ENCODE measurements around the gene PER2. TPM values are rescaled to one million over a fixed set of nuclear protein-coding genes. Genes with fewer than 3 reads are reported as not detected.

Gene PER2
- total and polyA plus RNA-seq, 2 of the 13 experiments (the other 11 are each of a cell fraction or from before 2014, with no cell fraction given), result 5.1 to 9.4 TPM

GRCh38 chr2:238321467-238321866, 33.1 kb upstream of the PER2 start (continued):
- TF ChIP-seq ZNF251 (CRISPR knock-in tag; IDR thresholded peaks at IDR 0.05) (no peak), ZFY (CRISPR knock-in tag; IDR thresholded peaks at IDR 0.05) (no peak), CEBPB (IDR thresholded peaks at IDR 0.05; ENCODE audit: borderline replicate concordance, low read depth, low read length) (peak; percentile 86), MAX (IDR thresholded peaks at IDR 0.05) (0 out of 2 replicates have a peak, but pooled peaks have one; percentile 7), KDM2A (CRISPR knock-in tag; IDR thresholded peaks at IDR 0.05; ENCODE audit: borderline replicate concordance, low read depth) (0 out of 2 replicates have a peak, but pooled peaks have one; percentile 21), CEBPG (CRISPR knock-in tag; IDR thresholded peaks at IDR 0.05) (peak; percentile 65), ZSCAN30 (CRISPR knock-in tag; IDR thresholded peaks at IDR 0.05) (no peak), ZNF891 (CRISPR knock-in tag; IDR thresholded peaks at IDR 0.05) (0 out of 2 replicates have a peak, but pooled peaks have one; percentile 41), ZNF230 (CRISPR knock-in tag; IDR thresholded peaks at IDR 0.05) (no peak), RARG (CRISPR knock-in tag; IDR thresholded peaks at IDR 0.05; ENCODE audit: low read depth) (no peak), TBX2 (CRISPR knock-in tag; IDR thresholded peaks at IDR 0.05; ENCODE audit: borderline replicate concordance) (0 out of 2 replicates have a peak, but pooled peaks have one; percentile 62), ZNF709 (CRISPR knock-in tag; IDR thresholded peaks at IDR 0.05) (no peak), ZNF124 (CRISPR knock-in tag; IDR thresholded peaks at IDR 0.05) (no peak), NCOA2 (CRISPR knock-in tag; IDR thresholded peaks at IDR 0.05) (no peak), MLLT10 (CRISPR knock-in tag; IDR thresholded peaks at IDR 0.05) (no peak), RNF2 (conservative IDR thresholded peaks at IDR 0.05; ENCODE audit: low read depth) (no peak), TCF7L2 (IDR thresholded peaks at IDR 0.05; ENCODE audit: low read depth, low read length) (no peak), YEATS4 (CRISPR knock-in tag; IDR thresholded peaks at IDR 0.05; ENCODE audit: borderline replicate concordance) (no peak), LRRFIP1 (CRISPR knock-in tag; conservative IDR thresholded peaks at IDR 0.05) (no peak), SAFB2 (CRISPR knock-in tag; IDR thresholded peaks at IDR 0.05; ENCODE audit: borderline replicate concordance, low read depth) (no peak), ZNF281 (CRISPR knock-in tag; IDR thresholded peaks at IDR 0.05; ENCODE audit: borderline replicate concordance) (no peak), RXRA (CRISPR knock-in tag; IDR thresholded peaks at IDR 0.05) (no peak), ZBED4 (CRISPR knock-in tag; IDR thresholded peaks at IDR 0.05; ENCODE audit: borderline replicate concordance) (no peak)
